ENCODE data around the gene ZBTB24.
"Not testable (repeated sequence)": the region's sequence is repeated elsewhere in the genome, so short reads cannot be mapped to it uniquely, and the experiment has no call there.

The ZBTB24 gene

DNA sequence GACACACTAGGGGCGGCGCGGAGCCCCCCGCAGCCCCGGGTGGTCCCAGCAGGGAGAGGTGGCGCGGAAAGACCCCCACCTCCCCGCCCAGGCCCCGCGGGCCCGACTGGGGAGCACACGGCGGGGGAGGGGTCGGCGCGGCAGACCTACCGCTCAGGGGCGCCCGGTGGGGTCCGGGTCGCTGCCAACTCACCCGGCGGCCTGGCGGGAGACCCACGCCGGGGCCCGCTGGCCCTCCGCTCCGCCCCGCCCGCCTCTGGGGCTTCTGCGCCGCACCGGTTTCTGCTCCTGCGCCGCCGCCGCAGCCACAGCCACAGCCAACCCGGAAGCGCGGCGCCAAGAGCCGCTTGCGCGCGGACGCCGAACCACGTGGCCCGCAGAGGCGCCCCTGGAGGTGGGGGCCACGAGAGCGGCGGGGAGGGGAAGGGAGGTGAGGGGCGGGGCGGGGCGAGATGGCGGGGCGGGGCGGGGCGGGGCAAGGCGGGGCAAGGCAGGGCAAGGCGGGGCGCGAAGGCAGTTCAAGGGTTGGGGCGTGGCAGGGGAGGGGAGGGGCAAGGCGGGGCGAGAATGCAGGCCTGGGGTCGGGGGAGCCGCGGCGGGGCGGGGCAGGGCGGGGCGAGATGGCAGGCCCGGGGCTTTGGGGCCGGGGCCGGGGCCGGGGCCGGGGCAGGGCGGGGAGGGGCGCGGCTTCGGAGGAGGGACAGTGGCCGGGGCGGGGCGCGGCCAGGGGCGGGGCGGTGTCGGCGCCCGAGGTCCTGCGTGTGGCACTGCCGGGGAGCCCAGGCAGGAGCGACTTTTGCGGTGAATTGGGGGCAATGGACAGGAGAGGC lies at the start of gene ZBTB24:
Gene ZBTB24 (minus strand): TSS at position 315 of the 830 bp plus-strand sequence. CDS start 1,193 bp downstream, outside the sequence.
- DNase-seq (ENCODE audit: low read depth, low spot score) = peak; percentile 62

GRCh38 chr6:109531446-109531845 lies 48.4 kb upstream of the ZBTB24 start:
- DNase-seq (ENCODE audit: low read depth, low spot score) = no peak

DNA sequence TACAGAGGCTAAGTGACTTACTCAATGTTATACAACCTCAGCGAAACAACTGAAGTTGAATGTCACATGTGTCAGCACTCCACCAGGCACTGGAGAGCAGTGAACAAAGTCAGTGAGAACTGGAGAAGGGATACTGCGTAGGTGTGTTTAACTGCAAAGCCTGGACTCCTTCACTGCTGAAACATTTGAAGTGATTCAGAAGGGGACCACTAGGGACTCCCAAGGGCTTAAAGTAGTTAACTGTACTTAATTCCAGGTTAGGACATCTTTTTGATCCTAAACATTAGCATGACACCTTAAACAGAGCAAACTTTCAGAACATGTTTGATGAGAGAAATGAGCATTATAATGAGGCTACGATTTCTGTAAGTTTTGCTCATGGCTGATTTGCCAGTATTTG lies 45.0 kb upstream of the ZBTB24 start:
- DNase-seq (ENCODE audit: low read depth, low spot score) = no peak

DNA sequence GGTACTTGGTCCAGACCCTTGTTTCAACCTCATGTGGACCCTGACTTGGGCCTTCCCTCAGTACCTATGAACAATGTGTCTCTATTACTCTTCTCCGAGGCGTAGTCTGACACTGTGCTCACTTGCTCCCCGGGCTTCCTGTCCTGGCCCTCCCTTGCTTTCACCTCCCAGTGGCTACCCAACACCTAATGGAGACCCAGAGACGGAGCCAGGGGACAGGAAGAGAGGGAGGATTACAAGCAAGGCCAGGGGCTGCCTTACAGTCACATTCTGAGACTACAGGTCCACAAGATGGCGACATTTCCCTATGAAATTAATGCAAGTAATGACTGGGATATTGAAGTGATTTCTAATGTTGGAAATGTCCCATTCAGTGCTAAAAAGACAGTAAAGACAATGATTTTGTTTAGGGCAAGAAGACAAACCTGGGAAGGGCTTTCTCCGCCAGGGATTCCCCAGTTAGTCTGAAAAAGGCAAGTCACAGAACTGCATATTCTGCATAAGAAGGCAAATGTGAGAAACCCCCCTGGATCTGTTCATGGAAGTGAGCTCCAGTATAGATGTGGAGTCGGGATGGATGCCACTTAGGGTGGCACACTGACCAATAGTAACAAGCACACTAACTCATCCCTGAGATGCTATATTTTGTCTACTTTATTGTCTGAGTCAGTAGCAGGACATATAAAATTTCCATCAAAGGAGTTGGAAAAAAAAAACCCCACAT lies 44.0 kb upstream of the ZBTB24 start:
- DNase-seq (ENCODE audit: low read depth, low spot score) = no peak

GRCh38 chr6:109524129-109524528 lies 41.1 kb upstream of the ZBTB24 start:
- DNase-seq (ENCODE audit: low read depth, low spot score) = no peak

GRCh38 chr6:109523478-109523877 lies 40.5 kb upstream of the ZBTB24 start:
- DNase-seq (ENCODE audit: low read depth, low spot score) = no peak

- no peak for DNase-seq (ENCODE audit: low read depth, low spot score)
Observed at GRCh38 chr6:109521080-109521479, 38.1 kb upstream of the ZBTB24 start.

GRCh38 chr6:109519647-109520046 lies 36.6 kb upstream of the ZBTB24 start:
- not testable (repeated sequence) for DNase-seq (ENCODE audit: low read depth, low spot score)

GRCh38 chr6:109516929-109517328 lies 33.9 kb upstream of the ZBTB24 start:
- no peak for DNase-seq (ENCODE audit: low read depth, low spot score)

GRCh38 chr6:109515781-109516409 lies 32.9 kb upstream of the ZBTB24 start:
- DNase-seq (ENCODE audit: low read depth, low spot score) = no peak

GRCh38 chr6:109514946-109515345 lies 31.9 kb upstream of the ZBTB24 start:
- no peak for DNase-seq (ENCODE audit: low read depth, low spot score)

- peak; percentile 62 for DNase-seq (ENCODE audit: low read depth, low spot score)
Observed at GRCh38 chr6:109513571-109514071, 30.6 kb upstream of the ZBTB24 start.

DNA sequence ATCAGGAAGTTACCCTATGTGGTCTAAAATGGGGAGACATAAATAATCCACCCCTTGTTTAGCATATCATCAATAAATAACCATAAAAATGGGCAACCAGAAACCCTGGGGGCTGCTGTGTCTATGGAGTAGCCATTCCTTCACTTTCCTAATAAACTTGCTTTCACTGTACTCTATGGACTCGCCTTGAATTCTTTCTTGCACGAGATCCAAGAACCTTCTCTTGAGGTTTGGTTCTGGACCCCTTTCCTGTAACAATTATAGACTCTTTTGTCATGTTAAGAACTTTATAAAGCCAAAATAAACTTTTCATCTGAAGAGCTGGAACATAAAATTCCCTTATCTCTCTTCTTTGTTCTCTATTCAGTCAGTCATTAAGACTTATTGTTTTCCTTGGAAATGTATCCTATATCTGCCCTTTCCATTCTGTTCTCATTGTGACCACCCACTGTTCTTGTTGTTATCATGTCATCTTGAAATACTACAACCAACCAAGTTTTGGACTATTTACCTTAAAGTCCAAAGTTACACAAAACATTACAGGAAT lies 29.3 kb upstream of the ZBTB24 start:
- no peak for DNase-seq (ENCODE audit: low read depth, low spot score)

DNA sequence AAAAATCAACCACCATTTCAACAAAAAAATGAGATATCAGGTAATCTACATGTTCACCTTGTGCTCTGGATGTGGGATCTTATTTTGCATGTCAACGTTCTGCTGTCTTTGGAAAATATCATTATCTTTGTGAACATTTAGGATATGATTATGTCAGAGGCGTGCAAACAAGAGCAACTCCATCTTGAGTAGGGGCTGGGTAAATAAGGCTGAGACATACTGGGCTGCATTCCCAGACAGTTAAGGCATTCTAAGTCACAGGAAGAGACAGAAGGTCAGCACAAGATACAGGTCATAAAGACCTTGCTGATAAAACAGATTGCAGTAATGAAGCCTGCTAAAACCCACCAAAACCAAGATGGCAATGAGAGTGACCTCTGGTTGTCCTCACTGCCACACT lies 28.8 kb upstream of the ZBTB24 start:
- DNase-seq (ENCODE audit: low read depth, low spot score) = no peak

- DNase-seq (ENCODE audit: low read depth, low spot score) = no peak
Observed at GRCh38 chr6:109510358-109510757, 27.3 kb upstream of the ZBTB24 start.

GRCh38 chr6:109508166-109508860 lies 25.3 kb upstream of the ZBTB24 start:
- DNase-seq (ENCODE audit: low read depth, low spot score) = no peak

- peak; percentile 75 for DNase-seq (ENCODE audit: low read depth, low spot score)
Observed at GRCh38 chr6:109507490-109508072, 24.6 kb upstream of the ZBTB24 start.

DNA sequence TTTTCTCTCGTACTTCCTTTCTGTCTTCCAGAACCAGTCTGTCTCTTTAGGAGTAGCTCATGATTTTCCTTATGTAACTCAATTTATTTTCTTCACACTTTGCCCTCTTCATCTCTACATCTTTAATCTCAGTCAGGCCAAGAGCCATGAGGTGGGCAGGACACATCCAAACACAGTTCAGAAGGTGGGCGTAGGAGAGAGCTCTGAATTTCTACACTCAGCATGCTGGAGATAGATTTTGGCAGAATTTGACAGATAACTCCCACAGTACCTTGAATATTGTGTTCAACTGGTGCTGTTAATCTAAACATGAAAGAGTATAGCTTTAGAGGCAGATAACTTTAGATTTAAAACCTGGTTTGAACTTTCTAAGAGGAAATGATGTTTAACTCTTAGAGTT lies 23.8 kb upstream of the ZBTB24 start:
- no peak for DNase-seq (ENCODE audit: low read depth, low spot score)

DNA sequence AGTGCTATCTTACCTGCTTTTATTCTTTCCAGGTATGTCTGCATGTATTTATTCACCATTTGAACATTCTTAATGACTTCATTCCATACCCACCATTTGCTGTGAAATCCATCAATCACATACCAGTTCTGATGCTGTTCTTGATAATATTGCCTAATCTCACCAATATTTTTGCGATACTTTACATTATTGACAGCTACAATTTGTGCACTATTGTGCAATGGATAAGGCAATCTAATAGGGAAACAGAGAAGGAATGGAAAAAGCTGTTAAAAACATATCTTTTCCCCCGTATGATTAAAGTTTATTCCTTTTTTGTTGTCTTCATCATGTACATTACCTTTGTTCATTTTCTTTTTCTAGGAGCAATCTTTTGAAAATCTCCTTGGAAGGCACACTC lies 23.3 kb upstream of the ZBTB24 start:
- DNase-seq (ENCODE audit: low read depth, low spot score) = no peak

- no peak for DNase-seq (ENCODE audit: low read depth, low spot score)
Observed at GRCh38 chr6:109503327-109504224, 20.6 kb upstream of the ZBTB24 start.

Data from smooth muscle cell of the brain vasculature (primary cell).